Activated naive CD4-positive, alpha-beta T cell treated with anti-CD3 and anti-CD28 coated beads, Interleukin-2, amount 50 U/mL, for 72 hours (primary cell): Measurements from ENCODE around the gene TTLL5. TPM values are rescaled to one million over a fixed set of nuclear protein-coding genes. Genes with fewer than 3 reads are reported as not detected.
"Not testable (repeated sequence)": the region's sequence is repeated elsewhere in the genome, so short reads cannot be mapped to it uniquely, and the experiment has no call there.

Experiments used
- ATAC-seq, 2 donors: fragments of 150-1000 bp; cut with Tn5 transposase; 2 replicates each; pipeline ENCODE4 v1.10.0; 2021; ENCODE audit warnings: mild to moderate bottlenecking in 2 of 2, moderate library complexity in 2 of 2
- DNase-seq, 2 donors: peaks; one replicate each; pipeline ENCODE4 v3.0.0; 2021 to 2022; ENCODE audit warnings: low spot score in 2 of 2
- H3K27ac Mint-ChIP-seq, 2 donors: one replicate each; pipeline ENCODE4 v1.8.0; 2022; ENCODE audit warnings: mild to moderate bottlenecking in 2 of 2, mixed read lengths in 2 of 2
- H3K36me3 Mint-ChIP-seq, 2 donors: one replicate each; pipeline ENCODE4 v1.8.0; 2022; ENCODE audit warnings: mixed read lengths in 2 of 2
- H3K9me3 Mint-ChIP-seq, 2 donors: one replicate each; pipeline ENCODE4 v1.8.0; 2022; ENCODE audit warnings: mixed read lengths in 2 of 2
- total RNA-seq, 2 donors: library from RNA; stranded (reverse); gene quantifications; one replicate each; pipeline ENCODE4 v1.2.3, GENCODE V29; 2022

Gene TTLL5
- total RNA-seq, 2 donors from 2014 or later = 36.6 TPM

- DNase-seq (no peak), ATAC-seq (peak; percentile 80 to 92)
- Mint-ChIP-seq H3K9me3 (peaks cover 3 to 4% of the 10 kb centered on the region in 2 donors), H3K36me3 (peaks cover 21 to 47% of the 10 kb centered on the region in 2 donors), H3K27ac (peak overlapping the region; percentile 74 to 94)
Observed at GRCh38 chr14:75673345-75674035, 12.4 kb downstream of the TTLL5 start.

GRCh38 chr14:75675265-75675960 lies 14.4 kb downstream of the TTLL5 start:
- ATAC-seq (no peak), DNase-seq (no peak)
- H3K9me3 Mint-ChIP-seq = peaks cover 3 to 4% of the 10 kb centered on the region in 2 donors
- H3K27ac Mint-ChIP-seq = no peak overlapping the region
- H3K36me3 Mint-ChIP-seq = peaks cover 17 to 36% of the 10 kb centered on the region in 2 donors

- no peak for ATAC-seq
- H3K9me3 Mint-ChIP-seq = no peaks in the 10 kb centered on the region
- no peak overlapping the region for H3K27ac Mint-ChIP-seq
- peaks cover 4 to 7% of the 10 kb centered on the region in 2 donors for H3K36me3 Mint-ChIP-seq
- no peak for DNase-seq
Observed at GRCh38 chr14:75685910-75686309, 24.9 kb downstream of the TTLL5 start.

- Mint-ChIP-seq H3K27ac (no peak overlapping the region), H3K9me3 (peaks cover 0 to 4% of the 10 kb centered on the region in 2 donors), H3K36me3 (peaks cover 26 to 27% of the 10 kb centered on the region in 2 donors)
- ATAC-seq (no peak), DNase-seq (no peak)
Observed at GRCh38 chr14:75689012-75689411, 28.0 kb downstream of the TTLL5 start.

GRCh38 chr14:75690010-75690409 lies 29.0 kb downstream of the TTLL5 start:
- Mint-ChIP-seq H3K9me3 (peaks cover 0 to 4% of the 10 kb centered on the region in 2 donors), H3K36me3 (peaks cover 36% of the 10 kb centered on the region in 2 donors), H3K27ac (peak overlapping the region in 1 of 2 donors; percentile 10)
- DNase-seq (no peak), ATAC-seq (peak in 1 of 2 donors; percentile 28)

- not testable (repeated sequence) for H3K9me3 Mint-ChIP-seq, DNase-seq, H3K27ac Mint-ChIP-seq, ATAC-seq
- H3K36me3 Mint-ChIP-seq = peaks cover 42 to 43% of the 10 kb centered on the region in 2 donors
Observed at GRCh38 chr14:75695025-75695424, 34.0 kb downstream of the TTLL5 start.

GRCh38 chr14:75697386-75697785 lies 36.3 kb downstream of the TTLL5 start:
- ATAC-seq (no peak), DNase-seq (no peak)
- H3K36me3 Mint-ChIP-seq = peaks cover 31 to 41% of the 10 kb centered on the region in 2 donors
- H3K9me3 Mint-ChIP-seq = peaks cover 0 to 4% of the 10 kb centered on the region in 2 donors
- H3K27ac Mint-ChIP-seq = peak overlapping the region in 1 of 2 donors; percentile 62

GRCh38 chr14:75697918-75698317 lies 36.9 kb downstream of the TTLL5 start:
- no peak for ATAC-seq
- peaks cover 0 to under 1% of the 10 kb centered on the region in 2 donors for H3K9me3 Mint-ChIP-seq
- no peak overlapping the region for H3K27ac Mint-ChIP-seq
- no peak for DNase-seq
- H3K36me3 Mint-ChIP-seq = peaks cover 26 to 35% of the 10 kb centered on the region in 2 donors

GRCh38 chr14:75699331-75699730 lies 38.3 kb downstream of the TTLL5 start:
- DNase-seq = no peak
- Mint-ChIP-seq H3K9me3 (no peaks in the 10 kb centered on the region), H3K27ac (peak overlapping the region in 1 of 2 donors; percentile 15), H3K36me3 (peaks cover 13 to 21% of the 10 kb centered on the region in 2 donors)
- ATAC-seq = no peak

GRCh38 chr14:75700295-75700694 lies 39.2 kb downstream of the TTLL5 start:
- no peak for DNase-seq
- ATAC-seq = no peak
- Mint-ChIP-seq H3K36me3 (peaks cover 4 to 14% of the 10 kb centered on the region in 2 donors), H3K27ac (no peak overlapping the region), H3K9me3 (no peaks in the 10 kb centered on the region)

GRCh38 chr14:75702122-75702521 lies 41.1 kb downstream of the TTLL5 start:
- Mint-ChIP-seq H3K27ac (no peak overlapping the region), H3K36me3 (peaks cover 0 to 14% of the 10 kb centered on the region in 2 donors), H3K9me3 (no peaks in the 10 kb centered on the region)
- ATAC-seq (no peak), DNase-seq (no peak)

- no peaks in the 10 kb centered on the region for H3K9me3 Mint-ChIP-seq
- no peak overlapping the region for H3K27ac Mint-ChIP-seq
- no peak for ATAC-seq
- DNase-seq = no peak
- H3K36me3 Mint-ChIP-seq = peaks cover 0 to 14% of the 10 kb centered on the region in 2 donors
Observed at GRCh38 chr14:75702616-75703261, 41.7 kb downstream of the TTLL5 start.

- no peak overlapping the region for H3K27ac Mint-ChIP-seq
Observed at GRCh38 chr14:75703467-75703866, 42.4 kb downstream of the TTLL5 start.

GRCh38 chr14:75705014-75705413 lies 44.0 kb downstream of the TTLL5 start:
- peak in 1 of 2 donors; percentile 46 for ATAC-seq
- H3K27ac Mint-ChIP-seq = no peak overlapping the region
- H3K36me3 Mint-ChIP-seq = peaks cover 0 to 8% of the 10 kb centered on the region in 2 donors
- no peaks in the 10 kb centered on the region for H3K9me3 Mint-ChIP-seq
- no peak for DNase-seq

More at GRCh38 chr14:75703467-75703866, 42.4 kb downstream of the TTLL5 start:
- no peak for DNase-seq
- Mint-ChIP-seq H3K36me3 (peaks cover 0 to 14% of the 10 kb centered on the region in 2 donors), H3K9me3 (no peaks in the 10 kb centered on the region)
- ATAC-seq = no peak

GRCh38 chr14:75709207-75709812 lies 48.3 kb downstream of the TTLL5 start:
- no peaks in the 10 kb centered on the region for H3K36me3 Mint-ChIP-seq
- DNase-seq (peak in 1 of 2 donors; percentile 65), ATAC-seq (peak; percentile 47 to 65)
- no peak overlapping the region for H3K27ac Mint-ChIP-seq
- H3K9me3 Mint-ChIP-seq = no peaks in the 10 kb centered on the region

- peak in 1 of 2 donors; percentile 49 for ATAC-seq
- no peaks in the 10 kb centered on the region for H3K36me3 Mint-ChIP-seq
- no peaks in the 10 kb centered on the region for H3K9me3 Mint-ChIP-seq
- peak in 1 of 2 donors; percentile 21 for DNase-seq
- no peak overlapping the region for H3K27ac Mint-ChIP-seq
Observed at GRCh38 chr14:75711105-75711795, 50.2 kb downstream of the TTLL5 start.
